ENCODE results near the gene KRR1.
A peak's percentile ranks its signal among the peaks of the same experiment; 100 is the strongest.
"Not testable (repeated sequence)": the region's sequence is repeated elsewhere in the genome, so short reads cannot be mapped to it uniquely, and the experiment has no call there.

The KRR1 gene

DNA sequence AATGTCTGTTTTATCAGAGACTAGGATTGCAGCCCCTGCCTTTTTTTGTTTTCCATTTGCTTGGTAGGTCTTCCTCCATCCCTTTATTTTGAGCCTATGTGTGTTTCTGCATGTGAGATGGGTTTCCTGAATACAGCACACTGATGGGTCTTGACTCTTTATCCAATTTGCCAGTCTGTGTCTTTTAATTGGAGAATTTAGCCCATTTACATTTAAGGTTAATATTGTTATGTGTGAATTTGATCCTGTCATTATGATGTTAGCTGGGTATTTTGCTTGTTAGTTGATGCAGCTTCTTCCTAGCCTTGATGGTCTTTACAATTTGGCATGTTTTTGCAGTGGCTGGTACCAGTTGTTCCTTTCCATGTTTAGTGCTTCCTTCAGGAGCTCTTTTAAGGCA lies 9.8 kb upstream of the KRR1 start:
- H3K36me3 ChIP-seq (ENCODE audit: control insufficient read depth in 2 of 2, insufficient read depth in 1 of 2, low read length in 2 of 2); POLR2A ChIA-PET; H3K27ac ChIP-seq (ENCODE audit: extremely low read depth, low read depth, low read length); H3K4me3 ChIP-seq (ENCODE audit: low read depth, low read length); H3K4me1 ChIP-seq (ENCODE audit: control insufficient read depth, insufficient read depth, low read length); H3K9me3 ChIP-seq (ENCODE audit: control insufficient read depth, insufficient read depth, low read depth, low read length); CTCF ChIA-PET: not testable (repeated sequence)
- peak; percentile 68 for TF ChIP-seq ZNF529 (tag by site-specific recombination; IDR thresholded peaks at IDR 0.05; ENCODE audit: insufficient replicate concordance)

DNA sequence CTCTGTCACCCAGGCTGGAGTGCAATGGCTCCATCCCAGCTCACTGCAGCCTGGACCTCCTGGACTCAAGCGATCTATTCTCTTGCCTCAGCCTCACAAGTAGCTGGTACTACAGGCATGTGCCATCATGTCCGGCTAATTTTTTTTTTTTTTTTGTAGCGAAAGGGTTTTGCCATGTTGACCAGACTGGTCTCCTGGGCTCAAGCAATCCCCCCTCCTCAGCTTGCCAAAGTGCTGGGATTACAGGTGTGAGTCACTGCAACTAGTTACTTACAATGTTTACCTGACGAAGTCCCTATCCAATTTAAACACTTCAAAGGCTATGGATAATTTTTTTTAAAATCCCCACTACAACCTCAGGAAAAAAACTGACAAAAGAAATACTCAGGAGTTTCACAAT lies 1.8 kb downstream of the KRR1 start:
- ChIA-PET POLR2A (no interaction called here), CTCF (interaction anchor here (0.6 to 1.8 kb wide), 2 partner anchors 26 to 45 kb away, joined by 3 to 5 read pairs; no protein-coding TSS in a partner anchor)
- peaks cover 14 to 38% of the 10 kb centered on the region in 2 experiments; a peak in 2 of 3 replicates for H3K36me3 ChIP-seq (ENCODE audit: control insufficient read depth in 2 of 2, insufficient read depth in 1 of 2, low read length in 2 of 2)
- H3K27ac ChIP-seq (ENCODE audit: extremely low read depth, low read depth, low read length), result no peak overlapping the region
- H3K4me1 ChIP-seq (ENCODE audit: control insufficient read depth, insufficient read depth, low read length), result 0 out of 2 replicates have a peak, but pooled peaks cover 2% of the 10 kb centered on the region
- TF ChIP-seq, protein P1, sequence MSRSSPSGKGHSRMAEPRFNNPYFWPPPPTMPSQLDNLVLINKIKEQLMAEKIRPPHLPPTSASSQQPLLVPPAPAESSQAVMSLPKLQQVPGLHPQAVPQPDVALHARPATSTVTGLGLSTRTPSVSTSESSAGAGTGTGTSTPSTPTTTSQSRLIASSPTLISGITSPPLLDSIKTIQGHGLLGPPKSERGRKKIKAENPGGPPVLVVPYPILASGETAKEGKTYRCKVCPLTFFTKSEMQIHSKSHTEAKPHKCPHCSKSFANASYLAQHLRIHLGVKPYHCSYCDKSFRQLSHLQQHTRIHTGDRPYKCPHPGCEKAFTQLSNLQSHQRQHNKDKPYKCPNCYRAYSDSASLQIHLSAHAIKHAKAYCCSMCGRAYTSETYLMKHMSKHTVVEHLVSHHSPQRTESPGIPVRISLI (tag by site-specific recombination; IDR thresholded peaks at IDR 0.05), result peak; percentile 68; the same call in 1 of the 2 replicates
- TF ChIP-seq KLF17 (tag by site-specific recombination; IDR thresholded peaks at IDR 0.05) (no peak), ZNF791 (tag by site-specific recombination; IDR thresholded peaks at IDR 0.05) (no peak)
- H3K4me3 ChIP-seq (ENCODE audit: low read depth, low read length), result no peak overlapping the region; the same call in 1 of the 2 replicates
- no peaks in the 10 kb centered on the region for H3K9me3 ChIP-seq (ENCODE audit: control insufficient read depth, insufficient read depth, low read depth, low read length)

DNA sequence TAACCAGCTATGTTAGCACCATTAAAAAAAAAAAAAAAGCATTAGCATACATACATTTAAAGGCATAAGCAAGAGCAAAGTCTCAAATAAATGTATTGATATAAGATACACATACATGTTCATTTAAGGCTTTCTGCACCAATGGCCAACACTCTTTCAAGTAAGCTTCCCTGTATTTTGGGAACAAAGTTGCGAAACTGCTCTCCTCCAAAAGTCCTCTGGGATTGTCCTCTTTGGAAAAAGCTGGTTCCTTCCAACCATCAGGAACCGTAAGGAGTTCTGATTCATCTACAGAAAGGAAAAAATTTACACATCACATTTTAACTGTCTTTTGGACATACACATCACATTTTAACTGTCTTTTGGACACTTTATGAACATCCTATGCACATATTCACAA lies 3.2 kb downstream of the KRR1 start:
- Histone ChIP-seq H3K4me1 (ENCODE audit: control insufficient read depth, insufficient read depth, low read length) (0 out of 2 replicates have a peak, but pooled peaks cover 2% of the 10 kb centered on the region), H3K36me3 (ENCODE audit: control insufficient read depth in 2 of 2, insufficient read depth in 1 of 2, low read length in 2 of 2) (peaks cover 27 to 52% of the 10 kb centered on the region in 2 experiments; a peak in 2 of 3 replicates), H3K9me3 (ENCODE audit: control insufficient read depth, insufficient read depth, low read depth, low read length) (no peaks in the 10 kb centered on the region), H3K27ac (ENCODE audit: extremely low read depth, low read depth, low read length) (no peak overlapping the region), H3K4me3 (ENCODE audit: low read depth, low read length) (no peak overlapping the region)
- POLR2A ChIA-PET, result no interaction called here
- TF ChIP-seq SETDB1 (IDR thresholded peaks at IDR 0.05; ENCODE audit: insufficient read length, low read length), result no peak
- TF ChIP-seq, protein P2, sequence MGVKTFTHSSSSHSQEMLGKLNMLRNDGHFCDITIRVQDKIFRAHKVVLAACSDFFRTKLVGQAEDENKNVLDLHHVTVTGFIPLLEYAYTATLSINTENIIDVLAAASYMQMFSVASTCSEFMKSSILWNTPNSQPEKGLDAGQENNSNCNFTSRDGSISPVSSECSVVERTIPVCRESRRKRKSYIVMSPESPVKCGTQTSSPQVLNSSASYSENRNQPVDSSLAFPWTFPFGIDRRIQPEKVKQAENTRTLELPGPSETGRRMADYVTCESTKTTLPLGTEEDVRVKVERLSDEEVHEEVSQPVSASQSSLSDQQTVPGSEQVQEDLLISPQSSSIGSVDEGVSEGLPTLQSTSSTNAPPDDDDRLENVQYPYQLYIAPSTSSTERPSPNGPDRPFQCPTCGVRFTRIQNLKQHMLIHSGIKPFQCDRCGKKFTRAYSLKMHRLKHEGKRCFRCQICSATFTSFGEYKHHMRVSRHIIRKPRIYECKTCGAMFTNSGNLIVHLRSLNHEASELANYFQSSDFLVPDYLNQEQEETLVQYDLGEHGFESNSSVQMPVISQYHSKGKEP (tag by site-specific recombination; IDR thresholded peaks at IDR 0.05), result no peak
- no peak for TF ChIP-seq ZNF704 (tag by site-specific recombination; IDR thresholded peaks at IDR 0.05)
- CTCF ChIA-PET, result interaction anchor here (0.9 to 1.8 kb wide), 3 partner anchors 21 to 25 kb away, joined by 3 to 9 read pairs (median 5); no protein-coding TSS in a partner anchor

DNA sequence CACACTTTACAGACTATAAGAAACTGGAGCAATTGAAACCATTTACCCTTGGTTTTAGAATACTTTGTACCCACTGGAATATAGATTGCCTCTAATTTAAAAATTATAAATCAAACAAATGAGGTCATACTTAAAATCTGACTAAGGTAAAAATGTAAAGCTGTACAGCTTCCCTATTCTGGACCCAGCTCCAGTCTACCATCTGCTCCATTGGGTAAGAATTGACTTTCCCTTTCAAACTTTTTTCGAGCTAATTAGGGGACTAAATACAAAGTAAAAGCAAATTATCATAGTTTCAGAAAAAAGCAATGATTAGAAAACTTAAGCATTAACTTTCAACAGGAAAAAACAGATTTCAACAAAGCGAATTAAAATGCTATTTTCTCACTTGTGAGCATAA lies 4.3 kb downstream of the KRR1 start:
- H3K27ac ChIP-seq (ENCODE audit: extremely low read depth, low read depth, low read length), result no peak overlapping the region
- H3K36me3 ChIP-seq (ENCODE audit: control insufficient read depth in 2 of 2, insufficient read depth in 1 of 2, low read length in 2 of 2), result peaks cover 31 to 63% of the 10 kb centered on the region in 2 experiments; a peak in 2 of 3 replicates
- CTCF ChIA-PET, result interaction anchor here (0.6 to 1.7 kb wide), 4 partner anchors 9 to 818 kb away, joined by 3 to 9 read pairs (median 5); no protein-coding TSS in a partner anchor
- POLR2A ChIA-PET, result no interaction called here
- 0 out of 2 replicates have a peak, but pooled peaks have one; percentile 8 for TF ChIP-seq PRDM1 (tag by site-specific recombination; IDR thresholded peaks at IDR 0.05)
- TF ChIP-seq ZIC2 (tag by site-specific recombination; IDR thresholded peaks at IDR 0.05), result no peak
- no peak overlapping the region for H3K4me3 ChIP-seq (ENCODE audit: low read depth, low read length)
- H3K9me3 ChIP-seq (ENCODE audit: control insufficient read depth, insufficient read depth, low read depth, low read length), result no peaks in the 10 kb centered on the region
- 0 out of 2 replicates have a peak, but pooled peaks cover 2% of the 10 kb centered on the region for H3K4me1 ChIP-seq (ENCODE audit: control insufficient read depth, insufficient read depth, low read length)
